ENCODE measurements around the gene CTNNB1. TPM values are rescaled to one million over a fixed set of nuclear protein-coding genes. Genes with fewer than 3 reads are reported as not detected.
A peak's percentile ranks its signal among the peaks of the same experiment; 100 is the strongest.

CTNNB1 gene
- 100 to 1,000 TPM; 169 to 207 TPM for total RNA-seq
- long read RNA-seq, full-length matches to known transcripts: 30 of 55 reads
- long read RNA-seq, partial matches to known transcripts: 20 of 55 reads
- long read RNA-seq, other reads (novel, unspliced or antisense): 5 of 55 reads

DNA sequence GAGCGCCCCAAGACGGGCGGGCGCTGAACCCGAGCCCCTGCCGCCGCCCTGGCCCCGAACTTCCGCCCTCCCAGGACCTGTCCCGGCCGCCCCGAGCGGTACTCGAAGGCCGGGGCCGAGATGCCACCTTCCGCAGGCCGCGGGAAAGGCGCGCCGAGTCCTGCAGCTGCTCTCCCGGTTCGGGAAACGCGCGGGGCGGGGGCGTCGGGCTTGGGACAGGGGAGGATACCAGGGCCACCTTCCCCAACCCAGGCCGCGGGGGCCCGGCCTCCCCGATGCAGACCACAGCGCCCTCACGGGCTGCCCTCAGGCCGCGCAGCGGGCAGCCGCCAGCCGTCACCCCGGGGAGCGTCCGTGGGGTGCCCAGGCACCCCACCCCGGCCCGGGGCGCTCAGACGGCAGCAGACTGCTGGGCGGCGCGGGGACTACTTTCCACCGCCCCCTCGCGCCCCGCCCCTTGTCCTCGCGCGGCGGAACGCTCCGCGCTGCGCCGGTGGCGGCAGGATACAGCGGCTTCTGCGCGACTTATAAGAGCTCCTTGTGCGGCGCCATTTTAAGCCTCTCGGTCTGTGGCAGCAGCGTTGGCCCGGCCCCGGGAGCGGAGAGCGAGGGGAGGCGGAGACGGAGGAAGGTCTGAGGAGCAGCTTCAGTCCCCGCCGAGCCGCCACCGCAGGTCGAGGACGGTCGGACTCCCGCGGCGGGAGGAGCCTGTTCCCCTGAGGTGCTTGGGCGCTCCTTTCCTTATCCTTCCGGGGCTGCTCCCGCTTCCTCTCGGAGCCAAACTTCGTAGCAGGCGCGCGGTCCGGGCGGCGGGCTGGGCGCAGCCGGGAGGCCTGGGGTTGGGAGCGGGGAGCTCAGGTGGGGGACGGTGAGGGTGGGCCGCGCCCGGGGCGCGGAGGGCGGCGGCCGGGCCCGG is at the start of gene CTNNB1:
Gene CTNNB1 (plus strand): TSS at position 556 of the 916 bp plus-strand sequence. CDS start 24,564 bp downstream, outside the sequence.
- DNase-seq: peak; percentile 93
- intact Hi-C loops (cut with DNase I): loop anchor here in 1 of 2 donors (5.0 kb wide), 3 partner anchors 82 to 227 kb away; no protein-coding TSS in a partner anchor
- peak; percentile 93 to 94 for ATAC-seq

DNA sequence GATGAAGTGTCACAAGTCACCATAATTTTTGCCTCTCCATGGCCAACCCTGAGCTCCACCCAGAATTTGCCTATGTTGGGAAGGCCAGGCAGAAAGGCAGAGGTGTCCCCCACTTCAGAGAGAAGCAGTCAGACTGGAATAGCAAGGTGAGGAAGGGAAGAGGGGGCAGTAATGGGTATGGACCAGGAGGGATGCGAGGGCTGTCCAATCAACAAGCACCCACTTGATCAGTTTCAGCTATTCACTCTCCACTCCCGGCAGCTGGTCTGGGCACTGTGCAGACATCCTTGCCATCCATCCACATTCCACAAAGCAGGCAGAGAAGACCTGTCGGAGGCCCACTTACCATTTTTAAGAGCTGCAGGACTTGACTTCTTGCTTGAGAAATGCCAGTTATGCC is 43.5 kb upstream of the CTNNB1 start:
- intact Hi-C loops (cut with DNase I): no loop called here
- ATAC-seq: no peak
- DNase-seq: no peak

DNA sequence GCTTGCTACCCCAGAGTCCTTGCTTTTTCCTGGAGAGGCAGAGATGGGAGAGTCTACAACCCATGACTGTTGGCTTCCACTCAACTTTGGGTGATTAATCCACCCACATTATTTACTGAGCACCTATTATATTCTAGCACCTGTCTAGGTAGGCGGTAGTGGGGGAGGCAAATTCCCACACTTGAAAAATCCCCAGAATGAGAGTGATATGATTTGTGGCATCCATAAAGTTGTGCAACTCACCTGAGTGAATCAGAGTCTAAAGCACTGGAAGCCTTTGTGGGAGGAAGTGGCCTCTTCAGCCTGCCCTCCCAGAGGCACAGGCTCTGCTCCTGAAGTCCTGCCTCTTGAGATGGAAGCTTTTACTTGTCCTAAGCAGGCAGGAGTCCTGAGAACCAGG is 40.4 kb upstream of the CTNNB1 start:
- intact Hi-C loops (cut with DNase I): no loop called here
- DNase-seq (no peak), ATAC-seq (no peak)

DNA sequence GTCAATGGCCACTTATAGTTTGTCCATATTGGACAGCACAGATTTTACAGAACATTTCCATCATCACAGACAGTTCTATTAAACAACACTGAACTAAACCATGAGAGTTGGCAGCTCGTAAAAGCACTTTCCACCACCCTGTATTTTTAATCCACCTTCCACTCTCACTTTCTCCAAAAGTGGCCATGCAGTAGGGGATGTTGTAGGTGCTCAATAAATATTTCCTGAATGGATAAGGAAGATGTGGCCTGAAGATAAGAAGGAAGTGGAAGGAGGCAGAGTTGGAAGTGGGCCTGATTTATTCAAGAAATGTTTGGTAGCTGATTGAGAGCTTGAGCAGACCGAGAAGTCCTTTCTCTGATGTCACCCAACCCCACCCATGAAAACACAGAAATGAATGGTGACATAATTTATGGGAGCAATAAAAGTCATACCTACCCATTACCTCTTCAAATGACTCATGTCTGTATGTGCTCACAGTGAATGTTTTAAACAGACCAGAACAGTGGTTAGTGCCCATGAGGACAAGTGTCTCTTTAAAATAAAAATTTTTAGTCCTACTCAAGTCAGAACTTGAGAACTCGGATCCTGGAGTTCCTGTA is 39.6 kb upstream of the CTNNB1 start:
- DNase-seq (no peak), ATAC-seq (no peak)
- intact Hi-C loops (cut with DNase I): no loop called here

DNA sequence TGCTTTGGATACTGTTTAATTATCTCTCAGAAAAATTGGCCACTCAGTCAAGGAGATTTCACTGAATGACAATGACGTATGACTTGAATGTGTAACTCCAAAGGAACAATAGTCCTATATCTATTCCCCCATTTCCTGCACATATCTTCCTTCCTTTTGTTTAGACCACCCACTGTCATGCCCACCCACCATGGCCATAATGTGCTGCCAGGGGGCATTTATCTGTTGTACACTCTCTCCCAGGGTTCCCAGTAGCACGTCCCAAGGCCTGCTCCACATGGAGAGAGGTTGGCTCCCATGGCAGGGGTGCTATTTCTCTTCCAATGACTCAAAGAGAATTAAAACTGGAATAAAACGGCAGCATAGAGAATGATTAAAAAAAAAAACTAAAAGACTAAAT is 36.8 kb upstream of the CTNNB1 start:
- DNase-seq (no peak), ATAC-seq (no peak)
- intact Hi-C loops (cut with DNase I): no loop called here

DNA sequence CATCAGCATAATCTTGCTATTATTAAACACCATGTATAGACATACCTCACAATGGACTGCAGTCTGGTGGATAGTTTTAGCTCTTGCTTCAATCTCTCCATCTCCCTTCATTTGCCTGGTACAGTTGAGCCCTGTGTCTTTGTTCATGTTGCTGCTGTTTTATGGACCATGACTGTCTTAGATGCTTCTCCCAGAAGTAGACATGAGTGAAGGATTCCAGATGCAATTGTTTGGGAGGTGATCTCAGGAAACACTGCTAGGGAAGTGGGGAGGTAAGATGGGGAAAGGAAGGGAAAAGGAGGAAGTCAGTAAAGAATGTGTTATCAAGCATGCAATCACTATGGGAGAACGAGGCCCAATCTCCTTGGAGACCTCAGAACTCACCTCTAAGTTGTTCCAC is 36.3 kb upstream of the CTNNB1 start:
- ATAC-seq: no peak
- intact Hi-C loops (cut with DNase I): no loop called here
- no peak for DNase-seq

DNA sequence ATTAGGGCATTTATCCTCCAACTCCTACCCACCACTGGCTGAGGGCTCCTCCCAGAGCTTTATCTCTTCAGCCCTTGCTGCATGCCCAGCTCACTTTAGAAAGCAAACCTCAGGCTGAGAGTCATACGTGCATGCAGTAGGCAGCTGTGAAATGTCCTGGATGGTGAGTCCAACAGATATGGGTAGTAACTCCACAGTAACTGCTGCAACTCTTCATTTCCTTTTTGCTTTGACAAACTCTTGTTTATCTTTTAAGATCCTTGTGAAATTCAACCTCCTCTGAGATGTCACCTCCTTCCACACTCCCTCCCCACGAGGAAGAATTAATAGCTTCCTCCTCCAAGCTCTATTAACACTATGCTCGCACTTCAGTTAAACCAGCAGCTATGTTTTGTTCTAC is 35.9 kb upstream of the CTNNB1 start:
- DNase-seq: no peak
- no peak for ATAC-seq
- intact Hi-C loops (cut with DNase I): no loop called here

DNA sequence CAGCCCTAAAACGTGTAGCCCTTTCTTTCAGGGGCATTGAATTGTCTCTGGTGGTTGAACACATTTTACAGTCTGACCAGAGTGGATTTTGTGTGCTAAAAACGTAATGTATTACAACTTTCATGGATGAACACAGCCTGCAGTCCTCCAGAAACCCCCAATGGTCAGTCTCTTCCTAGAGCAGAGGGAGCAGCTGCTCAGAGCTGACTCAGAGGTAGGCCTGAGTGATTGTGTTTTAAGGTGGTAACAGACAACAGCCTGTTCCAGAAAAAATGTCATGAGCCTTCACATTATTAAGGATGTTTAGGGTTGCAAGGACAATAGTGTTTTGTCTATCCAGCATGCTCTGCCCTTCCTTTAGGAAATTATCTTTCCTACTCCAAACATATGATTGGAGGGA is 34.5 kb upstream of the CTNNB1 start:
- ATAC-seq (no peak), DNase-seq (no peak)
- intact Hi-C loops (cut with DNase I): no loop called here

DNA sequence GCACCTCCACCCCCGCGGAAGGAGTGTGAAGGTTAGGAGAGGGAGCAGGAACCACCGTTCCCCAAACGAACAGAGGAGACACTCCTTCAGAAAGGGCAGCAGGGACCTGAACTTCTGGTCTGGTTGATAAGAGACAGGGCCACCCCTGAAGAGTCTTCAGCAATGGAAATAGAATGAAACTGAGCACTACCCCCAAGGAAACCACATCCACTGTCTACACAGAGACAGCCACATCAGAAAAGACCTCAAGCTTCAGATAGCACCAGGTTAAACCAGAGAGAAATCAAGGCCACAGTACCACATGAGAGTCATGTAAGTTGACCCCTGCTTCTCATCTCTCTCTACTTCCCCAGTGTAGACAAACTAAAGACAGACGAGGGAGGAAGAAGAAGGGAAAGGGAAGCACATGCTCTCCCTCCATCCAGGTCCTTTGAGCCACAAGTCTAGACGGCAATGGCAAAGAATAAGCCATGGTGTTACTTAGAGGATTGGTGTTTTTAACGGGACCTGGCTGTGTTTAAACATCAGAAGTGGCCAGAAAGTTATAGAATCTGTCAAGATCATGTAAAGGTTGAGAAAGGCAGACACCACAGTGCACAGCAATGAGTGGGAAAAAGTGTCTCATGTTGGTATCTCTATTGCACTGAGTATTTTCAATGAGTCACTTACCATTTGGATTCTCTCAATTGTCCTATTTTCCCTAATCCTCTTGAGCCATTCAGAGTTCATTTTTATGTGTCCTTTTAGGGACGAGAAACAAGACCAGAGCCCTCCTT is 31.4 kb upstream of the CTNNB1 start:
- intact Hi-C loops (cut with DNase I): no loop called here
- DNase-seq (no peak), ATAC-seq (no peak)

DNA sequence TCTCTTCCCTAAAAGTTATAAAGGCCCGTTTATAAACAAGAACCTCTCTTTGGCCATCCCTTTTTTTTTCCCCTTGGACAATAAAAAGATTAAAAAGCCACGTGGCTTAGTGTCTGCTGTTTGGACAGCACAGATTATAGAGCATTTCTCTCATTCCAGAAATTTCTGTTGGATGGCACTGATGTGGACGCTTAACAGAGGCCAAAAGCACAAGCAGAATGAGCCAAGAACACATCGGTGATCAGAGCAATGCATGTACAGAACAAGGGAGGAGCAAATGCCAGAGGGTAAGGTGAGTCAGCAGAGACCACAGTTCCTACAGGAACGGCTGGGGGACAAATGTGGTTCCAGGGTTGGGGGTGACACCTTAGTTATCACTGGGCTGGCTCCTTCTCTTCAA is 30.3 kb upstream of the CTNNB1 start:
- no peak for DNase-seq
- no peak for ATAC-seq
- intact Hi-C loops (cut with DNase I): no loop called here

DNA sequence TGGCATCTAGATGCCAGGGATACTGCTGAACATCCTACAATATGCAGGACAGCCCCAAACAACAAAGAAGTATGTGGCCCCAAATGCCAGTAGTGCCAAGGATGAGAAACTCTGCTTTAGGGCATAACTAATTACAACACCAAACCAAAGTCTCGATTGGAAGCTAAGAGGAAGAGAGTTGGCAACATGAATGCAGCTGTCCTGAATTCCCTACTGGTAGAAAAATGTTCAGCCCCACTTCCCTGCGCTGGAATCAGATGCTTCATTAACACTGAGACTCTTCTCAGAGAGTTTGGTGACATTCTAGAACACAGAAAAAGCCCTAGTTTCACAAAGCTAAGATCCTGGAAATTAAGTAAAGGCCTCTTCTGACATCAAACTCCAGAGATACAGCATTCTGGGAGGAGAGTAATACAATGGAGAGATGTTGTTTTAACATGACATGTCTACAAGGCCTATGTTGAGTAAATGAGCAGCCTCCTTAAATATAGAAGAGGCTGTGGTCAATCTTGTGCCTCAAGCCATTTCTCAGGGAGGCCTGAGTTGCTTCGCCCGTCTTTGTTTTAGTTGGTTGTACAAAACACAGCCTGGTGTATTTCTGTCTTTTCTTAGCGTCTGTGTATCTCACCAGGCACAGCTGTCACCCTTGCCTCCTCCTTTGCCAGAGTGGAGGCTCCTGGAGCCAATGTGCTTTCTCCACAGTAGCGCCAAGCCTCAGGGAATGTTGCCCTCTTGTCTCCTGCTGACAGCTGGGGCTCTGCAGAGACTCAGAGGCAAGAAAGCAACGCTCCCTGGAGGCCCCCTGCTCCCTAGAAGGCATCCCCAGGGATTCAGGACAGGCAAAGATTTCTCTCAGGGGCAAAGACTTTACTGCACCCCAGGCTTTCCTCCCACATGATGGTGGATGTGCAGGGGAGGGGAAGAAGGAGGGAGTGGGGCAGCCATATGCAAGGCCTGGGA is 25.1 kb upstream of the CTNNB1 start:
- intact Hi-C loops (cut with DNase I): no loop called here
- DNase-seq: no peak
- ATAC-seq: no peak

DNA sequence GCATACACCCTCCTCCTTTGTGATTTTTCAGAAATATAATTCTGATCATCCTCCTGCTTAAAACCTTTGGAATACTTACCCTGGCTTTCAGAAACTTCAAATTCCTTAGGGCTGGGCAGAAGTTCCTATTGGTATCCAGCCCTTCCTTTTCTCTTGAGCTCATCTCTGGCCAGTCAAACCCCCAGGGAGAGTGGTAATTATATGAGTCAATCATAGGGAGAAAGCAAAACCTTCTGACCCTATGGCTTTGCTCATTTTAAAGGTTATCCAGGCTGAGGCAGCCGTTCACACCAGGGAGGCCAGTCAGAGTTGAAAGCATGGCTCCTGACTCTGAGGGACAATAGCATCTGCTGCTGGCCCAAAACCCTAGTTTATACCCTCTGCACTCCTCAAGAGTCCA is 23.9 kb upstream of the CTNNB1 start:
- intact Hi-C loops (cut with DNase I): no loop called here
- DNase-seq (no peak), ATAC-seq (no peak)

DNA sequence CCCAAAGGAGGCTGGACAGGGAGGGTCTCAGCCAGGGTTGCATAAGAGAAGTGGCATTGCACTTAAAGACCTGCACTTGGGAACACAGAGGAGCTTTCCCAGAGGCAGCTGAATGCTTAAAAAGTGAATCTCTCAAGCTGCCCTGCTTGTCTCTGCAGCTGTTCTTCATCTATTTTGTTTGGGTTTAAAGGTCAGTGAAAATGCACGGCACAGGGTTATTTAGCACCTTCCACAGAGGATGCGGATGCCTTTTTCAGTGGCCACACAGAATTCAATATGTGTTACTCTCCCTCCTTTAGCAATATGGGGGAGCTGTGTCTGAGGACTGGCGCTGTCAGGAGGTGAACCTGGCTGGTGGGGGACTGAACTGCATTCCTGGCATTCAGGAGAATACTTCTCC is 22.7 kb upstream of the CTNNB1 start:
- ATAC-seq: no peak
- DNase-seq: no peak
- intact Hi-C loops (cut with DNase I): no loop called here

DNA sequence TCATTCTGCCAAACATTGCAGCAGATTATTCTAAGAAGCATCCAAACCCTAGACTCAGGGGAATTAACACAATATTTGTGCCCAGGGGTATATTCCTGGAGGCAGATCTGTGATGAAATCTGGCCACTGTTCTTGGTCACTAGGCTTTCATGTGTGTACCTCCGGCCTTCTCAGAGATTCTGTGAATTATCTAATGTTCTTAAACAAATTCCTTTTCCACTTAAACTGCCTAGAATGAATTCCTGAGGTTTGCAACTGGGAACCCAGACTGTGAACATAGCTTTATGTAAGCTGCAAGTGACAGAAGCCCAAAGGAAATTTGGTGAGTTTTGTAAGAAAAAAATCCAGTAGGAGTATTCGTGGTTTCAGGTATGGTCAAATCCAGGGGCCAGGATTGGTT is 20.7 kb upstream of the CTNNB1 start:
- no peak for ATAC-seq
- intact Hi-C loops (cut with DNase I): no loop called here
- DNase-seq: no peak

DNA sequence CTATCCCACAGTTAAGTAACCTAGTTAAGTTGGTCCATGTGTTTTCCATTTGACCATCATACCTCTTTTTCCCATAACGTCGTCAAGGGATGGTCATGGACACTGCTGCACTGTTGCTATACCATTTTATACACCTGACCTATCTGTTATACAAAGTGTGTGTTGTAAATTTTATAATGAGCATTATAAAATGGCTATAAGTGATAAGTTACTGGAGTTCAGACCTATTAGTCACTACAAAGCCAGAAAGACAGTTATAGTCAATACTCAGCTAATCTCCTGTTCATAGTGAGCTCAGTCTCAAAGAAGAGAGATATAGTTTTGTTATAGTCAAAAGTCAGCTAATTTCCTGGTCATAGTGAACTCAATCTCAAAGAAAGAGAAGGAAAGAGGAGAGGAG is 18.9 kb upstream of the CTNNB1 start:
- ATAC-seq (no peak), DNase-seq (no peak)
- intact Hi-C loops (cut with DNase I): no loop called here

DNA sequence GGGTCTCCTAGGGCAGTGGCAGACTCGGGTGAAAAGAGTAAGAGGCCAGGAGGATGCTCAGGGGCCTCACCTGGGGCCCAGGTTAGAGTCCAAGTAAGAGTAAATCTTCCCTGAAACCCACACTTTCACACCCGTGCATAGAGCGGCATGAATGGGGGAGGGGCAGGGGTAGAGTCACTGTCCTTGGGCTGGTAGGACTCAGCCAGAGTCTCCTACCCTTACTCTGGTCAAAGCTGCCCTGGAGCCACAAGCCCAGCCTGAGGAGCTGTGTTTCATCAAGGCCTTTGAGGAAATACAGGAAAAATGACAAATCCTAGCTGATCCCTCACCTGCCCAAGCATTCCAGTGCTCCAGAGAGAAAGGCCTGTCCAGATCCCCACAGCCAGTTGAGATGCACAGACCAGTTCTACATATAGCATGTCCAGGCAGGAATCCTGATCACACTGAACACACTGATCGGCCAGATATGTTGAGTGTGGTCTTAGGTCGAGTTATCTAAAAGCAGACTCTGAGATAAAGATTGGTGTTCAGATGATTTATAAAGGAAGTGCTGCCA is 16.7 kb upstream of the CTNNB1 start:
- DNase-seq (no peak), ATAC-seq (no peak)
- intact Hi-C loops (cut with DNase I): no loop called here

DNA sequence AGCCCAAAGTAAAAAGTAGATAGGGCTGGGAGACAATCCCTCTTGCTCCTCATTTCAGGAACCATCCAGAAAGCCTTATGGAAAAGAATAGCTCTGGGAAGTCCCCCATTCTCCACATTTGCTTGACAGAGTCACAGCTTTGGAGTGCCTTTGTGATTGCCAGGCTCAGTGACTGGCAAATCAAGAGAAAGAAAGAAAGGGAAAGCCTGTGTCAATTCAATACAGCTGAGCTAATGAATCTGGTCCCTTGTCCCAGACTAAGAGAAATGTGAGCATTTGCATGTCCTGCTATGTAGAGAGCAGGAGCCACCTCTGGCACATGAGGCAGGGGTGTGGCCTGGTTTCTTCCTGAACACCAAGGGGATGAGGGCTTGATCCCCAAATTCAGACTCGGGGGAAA is 14.9 kb upstream of the CTNNB1 start:
- DNase-seq (no peak), ATAC-seq (no peak)
- intact Hi-C loops (cut with DNase I): no loop called here

DNA sequence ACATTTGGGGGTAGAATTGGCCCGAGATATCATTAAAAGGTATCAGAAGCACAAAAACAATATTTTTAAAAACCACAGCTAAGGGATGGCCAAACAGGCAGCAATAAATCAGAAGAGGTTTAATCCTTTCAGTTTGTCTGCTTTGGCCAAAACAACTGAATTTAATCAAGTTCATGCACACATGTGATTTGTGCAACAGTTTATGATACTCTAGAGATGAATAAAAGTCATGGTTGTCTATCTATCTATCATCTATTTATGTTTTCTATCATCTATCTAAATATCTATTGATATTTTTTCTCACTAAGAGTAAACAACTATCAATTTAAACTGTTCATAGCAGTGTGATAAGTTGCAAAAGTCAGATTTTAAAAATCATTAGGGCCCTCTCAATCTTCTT is 13.0 kb upstream of the CTNNB1 start:
- DNase-seq (no peak), ATAC-seq (no peak)
- intact Hi-C loops (cut with DNase I): no loop called here

Measured in left cardiac atrium (tissue), 4 donors.